PFSK-1 (cell line): Measurements from ENCODE around the gene NADK2.

Source experiments
- SIN3A ChIP-seq: IDR thresholded peaks from 2 replicates; pipeline ENCODE4 v1.6.1; 2012; ENCODE audit warnings: mild to moderate bottlenecking, low read length, moderate library complexity, borderline replicate concordance; ENCODE audit not compliant: insufficient read depth
- TAF1 ChIP-seq: IDR thresholded peaks from 2 replicates; pipeline ENCODE4 v1.6.1; 2012; ENCODE audit warnings: low read length, control low read depth, borderline replicate concordance; ENCODE audit not compliant: insufficient read depth
- TF ChIP-seq, protein P1 (sequence below), 2 experiments: IDR thresholded peaks; 2 replicates each; pipeline versions ENCODE4 v1.6.1 to v1.8.0; 2011 to 2012; ENCODE audit warnings: low read depth in 2 of 2, low read length in 2 of 2, control low read depth in 1 of 2, inconsistent platforms in 1 of 2, mild to moderate bottlenecking in 1 of 2, moderate library complexity in 1 of 2; ENCODE audit not compliant: insufficient read depth in 1 of 2

DNA sequence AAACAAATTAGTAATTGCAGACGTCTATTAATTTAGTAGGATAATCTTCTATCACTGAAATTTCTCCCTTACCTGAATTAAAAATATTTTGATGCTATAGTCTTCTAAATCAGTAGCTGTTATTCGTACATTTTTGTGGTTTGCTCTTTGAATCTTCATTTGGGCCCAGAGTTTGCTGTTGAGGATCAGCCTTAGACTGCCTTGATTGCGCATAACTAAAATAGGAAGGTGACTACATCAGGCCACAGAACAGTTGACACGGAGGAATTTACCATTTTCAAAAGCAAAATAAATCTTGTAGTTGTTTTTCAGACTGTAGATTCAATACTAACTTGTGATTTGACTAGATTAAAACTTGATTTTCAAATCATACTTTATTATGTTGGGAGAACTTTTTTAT, 11.8 kb upstream of the NADK2 start:
- TF ChIP-seq TAF1 = no peak
- TF ChIP-seq SIN3A = no peak
- TF ChIP-seq, protein P1, sequence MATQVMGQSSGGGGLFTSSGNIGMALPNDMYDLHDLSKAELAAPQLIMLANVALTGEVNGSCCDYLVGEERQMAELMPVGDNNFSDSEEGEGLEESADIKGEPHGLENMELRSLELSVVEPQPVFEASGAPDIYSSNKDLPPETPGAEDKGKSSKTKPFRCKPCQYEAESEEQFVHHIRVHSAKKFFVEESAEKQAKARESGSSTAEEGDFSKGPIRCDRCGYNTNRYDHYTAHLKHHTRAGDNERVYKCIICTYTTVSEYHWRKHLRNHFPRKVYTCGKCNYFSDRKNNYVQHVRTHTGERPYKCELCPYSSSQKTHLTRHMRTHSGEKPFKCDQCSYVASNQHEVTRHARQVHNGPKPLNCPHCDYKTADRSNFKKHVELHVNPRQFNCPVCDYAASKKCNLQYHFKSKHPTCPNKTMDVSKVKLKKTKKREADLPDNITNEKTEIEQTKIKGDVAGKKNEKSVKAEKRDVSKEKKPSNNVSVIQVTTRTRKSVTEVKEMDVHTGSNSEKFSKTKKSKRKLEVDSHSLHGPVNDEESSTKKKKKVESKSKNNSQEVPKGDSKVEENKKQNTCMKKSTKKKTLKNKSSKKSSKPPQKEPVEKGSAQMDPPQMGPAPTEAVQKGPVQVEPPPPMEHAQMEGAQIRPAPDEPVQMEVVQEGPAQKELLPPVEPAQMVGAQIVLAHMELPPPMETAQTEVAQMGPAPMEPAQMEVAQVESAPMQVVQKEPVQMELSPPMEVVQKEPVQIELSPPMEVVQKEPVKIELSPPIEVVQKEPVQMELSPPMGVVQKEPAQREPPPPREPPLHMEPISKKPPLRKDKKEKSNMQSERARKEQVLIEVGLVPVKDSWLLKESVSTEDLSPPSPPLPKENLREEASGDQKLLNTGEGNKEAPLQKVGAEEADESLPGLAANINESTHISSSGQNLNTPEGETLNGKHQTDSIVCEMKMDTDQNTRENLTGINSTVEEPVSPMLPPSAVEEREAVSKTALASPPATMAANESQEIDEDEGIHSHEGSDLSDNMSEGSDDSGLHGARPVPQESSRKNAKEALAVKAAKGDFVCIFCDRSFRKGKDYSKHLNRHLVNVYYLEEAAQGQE (IDR thresholded peaks at IDR 0.05; ENCODE audit: insufficient read depth in 1 of 2, low read depth in 2 of 2, low read length in 2 of 2) = no peak
